Stimulated activated CD8-positive, alpha-beta memory T cell treated with anti-CD3 and anti-CD28 coated beads, Interleukin-7, amount 100 ng/mL, for 4 hours (primary cell): Measurements from ENCODE around the gene IL37.
"Not testable (repeated sequence)": the region's sequence is repeated elsewhere in the genome, so short reads cannot be mapped to it uniquely, and the experiment has no call there.

Experiments used
- DNase-seq, 2 donors: peaks; one replicate each; pipeline ENCODE4 v3.0.0-alpha.2; 2020; ENCODE audit warnings: low read depth in 2 of 2

IL37 gene

DNA sequence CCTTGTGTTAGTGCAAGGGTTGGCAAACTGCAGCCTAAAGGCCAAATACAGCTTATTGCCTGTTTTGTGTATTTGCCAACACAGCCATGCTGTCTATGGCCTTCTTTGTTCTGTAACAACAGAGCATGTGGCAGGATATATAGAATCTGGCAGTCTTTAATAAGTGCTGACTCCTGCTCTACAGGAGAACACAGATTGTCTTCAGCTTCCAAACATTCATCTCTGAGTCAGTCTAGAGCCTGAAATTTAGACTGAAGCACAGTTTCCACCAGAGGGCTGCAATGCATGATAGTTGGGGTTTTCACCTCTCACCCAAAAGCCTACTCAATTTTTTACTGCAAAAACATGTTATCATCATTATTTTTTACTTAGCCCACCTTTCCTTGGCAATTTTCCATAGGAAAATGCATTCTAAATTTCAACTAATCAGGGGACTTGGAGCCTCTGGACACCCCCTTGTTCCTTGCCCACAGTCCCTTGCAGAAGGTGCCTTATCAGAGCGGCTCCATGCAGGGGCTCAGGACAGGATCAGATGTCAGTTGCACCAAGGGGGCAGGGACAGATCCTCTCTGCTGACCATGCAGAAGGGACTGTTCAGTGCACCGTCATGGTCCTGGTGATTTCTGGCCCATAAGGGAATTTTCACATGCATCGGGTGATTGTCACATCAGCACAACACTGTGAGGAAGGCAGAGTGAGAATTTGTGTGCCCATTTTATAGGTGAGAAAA is 12.4 kb downstream of the IL37 start:
- no peak for DNase-seq

DNA sequence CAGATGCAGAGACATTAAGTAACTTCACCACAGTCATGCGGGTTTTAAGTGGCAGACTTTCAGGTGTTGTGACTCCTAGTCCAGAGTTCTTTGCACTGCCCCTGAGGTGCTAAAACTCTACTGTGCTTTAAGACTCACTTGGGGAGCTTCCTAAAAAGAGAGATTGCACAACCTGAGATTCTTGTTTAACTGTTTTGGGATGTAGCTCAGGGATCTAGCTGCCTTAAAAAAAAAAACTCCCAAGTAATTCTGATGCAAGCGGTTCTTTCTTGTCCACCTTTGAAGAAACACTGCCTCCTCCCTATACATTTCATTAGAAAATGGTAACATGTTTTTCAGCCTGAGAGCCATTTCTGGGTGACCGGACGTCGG is 13.0 kb downstream of the IL37 start:
- no peak for DNase-seq

DNA sequence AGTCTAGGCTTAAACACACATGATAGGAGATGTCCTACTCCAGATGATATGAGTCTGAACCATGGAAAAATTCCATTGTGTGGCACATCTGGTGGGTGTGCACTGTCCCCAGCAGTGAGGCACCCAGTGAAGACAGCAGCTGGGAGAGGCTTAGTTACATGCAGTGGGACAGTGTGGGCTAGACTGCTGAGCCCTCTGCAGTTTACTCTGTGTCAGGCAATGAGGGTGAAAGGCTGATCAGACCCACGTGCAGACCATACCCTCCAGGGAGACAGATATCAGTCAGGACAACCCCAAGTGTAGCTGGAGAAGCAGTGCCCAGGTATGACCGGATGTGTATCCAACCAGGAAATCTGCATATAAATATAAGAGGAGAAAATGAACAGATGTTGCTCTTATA is 13.4 kb downstream of the IL37 start:
- no peak for DNase-seq

DNA sequence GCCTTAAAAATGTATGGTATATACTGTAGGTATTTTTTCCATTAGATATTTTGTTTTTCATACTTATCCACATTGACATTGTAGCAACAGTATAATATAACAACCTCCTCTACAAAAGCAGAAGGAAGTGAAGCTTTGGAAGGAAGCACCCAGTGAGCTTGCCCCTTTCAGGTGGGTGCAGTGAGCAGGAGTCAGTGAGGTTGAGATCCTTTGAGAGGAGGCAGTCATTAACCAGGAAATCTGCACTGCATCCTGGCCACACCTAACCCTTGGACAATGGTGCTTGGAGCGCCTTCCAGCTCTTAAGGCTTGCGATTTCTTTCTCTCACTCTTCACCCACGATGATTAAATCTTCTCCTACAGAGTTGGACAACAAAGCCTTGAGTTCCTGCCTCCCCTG is 13.9 kb downstream of the IL37 start:
- DNase-seq, result no peak

DNA sequence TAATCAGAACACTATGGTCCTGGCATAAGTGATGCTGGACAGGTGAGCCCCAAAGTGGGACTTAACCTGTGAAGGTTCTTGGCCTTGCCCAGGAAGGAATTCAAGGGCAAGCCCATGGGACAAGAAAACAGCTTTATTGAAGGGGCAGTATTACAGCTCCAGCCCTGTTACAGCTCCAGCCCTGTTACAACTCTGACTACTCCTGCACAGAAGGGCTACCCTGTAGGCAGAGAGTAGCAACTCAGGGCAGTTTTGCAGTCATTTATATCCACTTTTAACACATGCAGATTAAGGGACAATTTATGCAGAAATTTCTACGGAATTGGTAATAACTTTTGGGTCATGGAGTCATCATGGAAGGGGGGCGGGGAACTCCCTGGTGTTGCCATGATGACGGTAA is 15.7 kb downstream of the IL37 start:
- DNase-seq, result no peak

DNA sequence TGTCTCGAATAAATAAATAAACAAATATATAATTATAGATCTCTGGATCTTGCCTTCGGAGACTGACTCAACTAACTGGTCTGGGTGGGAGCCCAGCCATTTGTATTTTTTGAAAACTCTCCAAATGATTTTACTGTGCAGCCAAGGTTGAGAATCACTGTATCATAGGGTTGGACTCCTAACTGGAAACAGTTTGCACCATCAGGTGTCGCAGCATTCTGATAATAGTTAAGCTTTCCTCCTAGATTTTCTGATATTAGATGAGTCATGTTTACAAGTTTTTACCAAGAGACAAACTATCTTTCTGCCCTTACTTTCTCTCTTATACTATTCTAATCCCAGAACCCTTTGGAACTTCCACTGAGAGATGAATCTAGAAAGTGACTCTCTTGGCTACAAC is 16.8 kb downstream of the IL37 start:
- no peak for DNase-seq

DNA sequence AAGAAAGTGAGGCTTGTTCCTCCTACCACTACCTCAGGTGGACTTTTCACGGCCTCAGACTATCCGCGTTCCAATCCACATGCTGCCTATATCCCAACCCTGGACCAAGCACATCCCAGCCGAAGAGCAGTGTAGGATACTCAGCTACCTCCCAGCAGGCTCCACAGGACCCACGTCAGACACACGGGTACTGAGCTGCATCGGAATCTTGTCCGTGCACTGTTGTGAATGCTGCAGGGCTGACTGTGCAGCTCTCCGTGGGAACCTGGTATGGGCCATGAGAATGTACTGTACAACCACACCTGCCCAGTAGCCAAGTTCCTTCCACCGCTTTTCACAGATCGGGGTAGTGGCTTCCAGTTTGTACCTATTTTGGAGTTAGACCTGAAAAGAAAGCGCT is 22.3 kb downstream of the IL37 start:
- no peak for DNase-seq

DNA sequence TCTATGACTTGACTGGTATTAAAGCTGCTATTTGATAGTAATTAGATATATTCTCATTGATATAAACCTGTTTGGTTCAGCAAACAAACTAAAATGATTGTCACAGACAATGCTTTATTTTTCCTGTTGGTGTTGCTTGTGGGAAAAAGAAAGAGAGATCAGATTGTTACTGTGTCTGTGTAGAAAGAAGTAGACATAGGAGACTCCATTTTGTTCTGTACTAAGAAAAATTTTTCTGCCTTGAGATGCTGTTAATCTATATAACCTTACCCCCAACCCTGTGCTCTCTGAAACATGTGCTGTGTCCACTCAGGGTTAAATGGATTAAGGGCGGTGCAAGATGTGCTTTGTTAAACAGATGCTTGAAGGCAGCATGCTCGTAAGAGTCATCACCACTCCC is 23.2 kb downstream of the IL37 start:
- DNase-seq, result not testable (repeated sequence)

DNA sequence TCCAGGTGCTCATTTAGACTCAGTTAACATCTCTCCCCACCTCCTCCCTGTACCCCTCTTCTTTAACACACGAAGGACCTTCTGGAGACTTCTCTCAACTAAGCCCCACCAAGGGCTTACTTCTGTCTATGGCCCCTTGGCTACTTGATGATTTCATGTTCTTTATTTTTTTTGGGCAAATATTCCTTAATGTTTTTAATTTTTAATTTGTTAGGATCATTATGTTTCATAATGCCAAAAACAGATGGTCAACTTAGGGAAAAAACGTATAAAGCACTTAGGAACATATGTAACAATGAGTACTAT is 25.9 kb downstream of the IL37 start:
- no peak for DNase-seq

DNA sequence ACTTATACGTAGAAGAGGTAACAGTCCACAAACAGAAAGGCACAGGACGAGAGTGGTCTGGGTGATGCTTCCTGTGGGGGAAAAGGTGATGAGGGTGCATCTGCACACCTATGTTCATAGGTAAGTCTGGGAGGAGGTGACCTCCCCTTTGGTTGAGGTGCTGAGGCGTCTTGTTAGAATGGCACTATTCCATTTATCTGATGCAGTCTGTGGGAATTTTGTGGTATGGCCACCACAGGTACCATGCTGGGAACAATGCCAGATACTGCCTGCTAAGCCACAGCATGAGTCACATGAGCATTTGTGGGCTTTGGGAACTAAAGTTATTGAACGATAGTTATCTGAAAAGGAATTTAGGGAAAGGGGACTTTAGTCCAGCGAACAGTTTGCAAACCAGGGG is 27.9 kb downstream of the IL37 start:
- DNase-seq, result no peak

DNA sequence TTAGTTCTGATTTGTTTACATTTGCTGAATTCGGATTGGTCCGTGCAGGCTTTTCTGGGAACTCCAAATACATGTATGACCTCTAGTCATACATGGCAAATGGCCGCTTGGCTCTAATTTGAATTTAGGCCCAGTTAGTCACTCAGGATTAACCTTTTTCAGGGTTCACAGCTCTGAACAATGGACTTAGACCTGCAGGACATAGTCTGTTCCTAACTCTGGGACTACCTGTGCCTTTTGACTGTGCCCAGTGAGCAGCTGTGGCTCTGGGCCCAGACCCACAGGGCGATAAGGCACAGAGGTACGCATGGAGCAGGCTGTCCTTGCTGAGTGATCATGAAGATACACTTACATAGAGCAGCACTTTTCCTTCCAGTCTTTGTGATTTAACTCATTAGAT is 28.5 kb downstream of the IL37 start:
- DNase-seq, result no peak

DNA sequence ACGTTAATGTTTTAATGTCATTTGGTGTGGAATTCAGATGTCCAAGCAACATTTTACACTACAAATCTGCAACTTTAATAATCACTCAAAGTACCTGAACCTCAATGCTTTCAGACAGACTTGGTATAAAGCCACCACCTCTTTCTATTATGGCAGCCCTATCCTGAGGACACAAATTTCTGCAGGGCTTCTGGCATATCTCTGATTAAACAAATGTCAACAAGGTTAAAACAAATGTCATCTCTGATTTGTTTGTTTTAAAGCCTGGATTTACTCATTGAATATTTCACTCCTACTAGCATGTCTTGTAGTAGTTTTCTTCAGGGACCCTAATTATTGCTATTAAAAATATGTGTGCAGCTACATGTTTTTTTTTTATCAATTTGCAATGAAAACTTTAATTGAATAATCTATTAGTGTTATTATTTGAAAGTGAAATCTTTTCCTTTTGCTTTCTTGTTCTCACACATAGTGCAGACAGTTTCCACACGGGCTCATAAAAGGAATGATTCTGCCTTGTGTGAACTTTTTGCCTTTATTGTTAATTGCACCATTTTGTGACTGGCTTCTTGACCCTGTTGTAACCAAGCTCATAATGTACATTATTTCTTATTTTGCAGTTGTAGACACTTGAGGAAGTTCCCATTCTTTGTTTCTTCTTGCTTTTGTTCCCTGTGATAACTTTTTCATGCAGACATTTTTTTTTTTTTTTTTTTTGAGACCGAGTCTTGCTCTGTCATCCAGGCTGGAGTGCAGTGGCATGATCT is 30.1 kb downstream of the IL37 start:
- no peak for DNase-seq

DNA sequence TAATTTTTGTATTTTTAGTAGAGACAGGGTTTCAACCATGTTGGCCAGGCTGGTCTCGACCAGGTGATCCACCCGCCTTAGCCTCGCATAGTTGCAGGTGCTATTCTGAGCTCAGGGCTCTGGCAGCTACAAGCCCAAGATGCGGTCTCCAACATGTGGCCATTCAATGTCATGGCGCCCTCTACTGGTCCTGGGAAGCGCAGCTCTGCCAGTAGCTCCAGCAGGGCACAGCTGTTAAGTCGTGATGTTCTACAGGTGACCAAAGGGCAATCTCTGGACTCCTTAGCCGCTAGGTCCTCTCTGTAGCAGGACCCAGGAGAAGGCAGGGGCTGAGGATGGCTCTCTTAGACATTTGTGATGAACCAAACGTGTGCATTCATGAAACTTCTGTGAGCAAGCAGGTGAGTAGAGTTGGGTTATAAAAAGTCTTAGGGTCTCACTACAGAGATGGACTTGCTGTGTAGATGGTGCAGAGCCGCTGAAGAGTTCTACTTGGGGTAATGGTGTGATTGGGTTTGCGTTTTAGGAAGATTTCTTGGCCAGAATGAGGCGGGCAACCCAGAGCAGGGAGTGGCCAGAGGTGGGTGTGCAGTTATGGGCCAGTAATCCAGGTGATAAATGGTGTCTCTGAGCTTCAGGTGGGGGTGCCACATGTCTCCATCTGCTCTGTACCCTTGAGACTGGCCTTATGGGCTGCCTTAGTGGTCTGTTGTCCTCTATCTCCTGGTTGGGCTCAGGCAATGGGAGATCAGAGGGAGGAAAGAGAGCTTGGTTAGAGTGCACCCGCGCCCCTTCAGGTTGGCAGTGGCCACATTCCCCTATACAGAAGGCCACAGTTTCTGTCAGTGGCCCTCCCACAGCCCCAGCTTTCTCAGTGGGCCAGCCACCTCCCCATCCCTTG is 31.0 kb downstream of the IL37 start:
- DNase-seq, result peak; percentile 20 to 26

DNA sequence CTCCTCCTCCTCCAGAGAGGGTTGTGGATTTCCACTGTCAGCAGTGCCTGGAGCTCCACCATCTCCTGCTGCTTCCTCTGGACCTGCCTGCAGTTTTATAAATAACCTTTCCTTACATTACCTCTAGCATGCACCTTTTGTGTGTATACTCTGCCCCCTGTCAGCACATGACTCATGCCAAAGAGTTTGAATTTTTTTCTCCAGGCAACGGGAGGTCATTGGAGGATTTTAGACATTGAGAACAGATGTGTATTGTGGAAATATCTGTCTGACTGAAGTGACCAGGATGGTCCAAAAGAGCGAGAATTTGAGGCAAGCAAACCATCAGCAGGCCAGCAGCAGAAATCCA is 31.7 kb downstream of the IL37 start:
- no peak for DNase-seq

DNA sequence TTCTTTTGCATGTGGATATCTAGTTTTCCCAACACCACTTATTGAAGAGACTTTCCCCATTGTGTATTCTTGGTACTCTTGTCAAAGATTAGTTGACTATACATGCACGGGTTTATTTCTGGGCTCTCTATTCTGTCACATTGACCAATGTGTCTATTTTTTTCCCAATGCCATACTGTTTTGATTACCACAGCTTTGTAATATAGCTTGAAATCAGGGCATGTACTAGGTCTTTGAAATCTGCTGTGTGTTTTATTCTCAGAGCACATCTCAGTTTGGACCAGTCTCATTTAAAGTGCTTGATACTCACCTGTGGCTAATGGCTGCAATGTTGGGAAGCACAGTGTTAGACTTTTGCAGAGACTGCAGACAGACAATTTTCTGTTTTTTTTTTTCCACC is 34.0 kb downstream of the IL37 start:
- no peak for DNase-seq

DNA sequence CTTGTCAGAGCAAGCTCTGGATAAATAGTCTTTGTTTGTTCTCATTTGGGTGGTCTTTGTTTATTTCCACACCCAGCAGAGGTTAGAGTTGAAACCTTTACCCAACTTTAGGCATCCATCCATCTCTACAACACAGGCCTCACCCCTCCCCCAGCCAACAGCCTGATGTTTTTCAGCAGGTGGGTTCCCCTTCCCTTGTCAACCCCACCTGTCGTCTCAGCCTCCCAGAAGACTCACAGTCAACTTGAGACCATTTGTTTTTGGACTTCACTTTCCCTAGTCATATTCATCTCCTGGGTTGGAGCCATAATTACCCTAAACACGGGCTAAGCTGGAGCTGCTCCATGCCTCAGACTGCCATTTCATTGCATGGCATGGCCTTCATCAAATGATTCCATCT is 35.1 kb downstream of the IL37 start:
- no peak for DNase-seq

DNA sequence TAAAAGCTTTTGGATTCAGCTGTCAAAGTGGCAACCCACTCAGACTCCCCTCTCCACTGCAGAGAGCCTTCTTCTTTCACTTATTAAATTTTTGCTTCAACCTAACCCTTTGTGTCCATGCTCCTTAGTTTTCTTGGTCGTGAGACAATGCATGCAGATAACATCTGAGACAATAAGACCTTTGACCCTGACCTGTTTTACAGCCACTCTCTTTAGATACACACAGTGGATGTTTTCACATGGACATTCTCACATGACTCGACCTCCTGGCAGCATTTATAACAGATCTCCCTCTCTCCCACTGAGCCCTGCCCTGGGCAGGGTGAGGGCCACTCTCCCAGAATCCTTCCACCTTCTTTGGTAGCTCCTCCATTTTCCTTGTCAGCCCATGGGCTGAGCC is 36.4 kb downstream of the IL37 start:
- DNase-seq, result no peak

DNA sequence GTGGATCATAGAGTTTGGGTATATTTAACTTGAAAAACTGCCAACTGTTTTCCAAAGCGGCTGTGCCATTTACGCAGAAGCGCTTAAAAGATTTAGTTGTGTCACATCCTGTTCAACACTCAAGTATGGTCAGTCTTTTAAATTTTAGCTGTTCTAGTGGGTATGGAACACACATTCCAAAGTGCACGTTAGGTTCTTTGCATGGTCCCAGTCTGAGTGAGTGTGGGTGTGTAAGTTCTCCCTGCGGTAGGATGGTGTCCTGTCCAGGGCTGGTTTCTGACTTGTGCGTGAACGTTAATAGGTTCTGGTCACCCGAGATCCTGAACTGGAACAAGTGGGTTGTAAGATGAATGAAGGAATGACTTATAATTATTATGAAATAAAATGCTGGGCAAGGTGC is 38.5 kb downstream of the IL37 start:
- DNase-seq, result no peak

DNA sequence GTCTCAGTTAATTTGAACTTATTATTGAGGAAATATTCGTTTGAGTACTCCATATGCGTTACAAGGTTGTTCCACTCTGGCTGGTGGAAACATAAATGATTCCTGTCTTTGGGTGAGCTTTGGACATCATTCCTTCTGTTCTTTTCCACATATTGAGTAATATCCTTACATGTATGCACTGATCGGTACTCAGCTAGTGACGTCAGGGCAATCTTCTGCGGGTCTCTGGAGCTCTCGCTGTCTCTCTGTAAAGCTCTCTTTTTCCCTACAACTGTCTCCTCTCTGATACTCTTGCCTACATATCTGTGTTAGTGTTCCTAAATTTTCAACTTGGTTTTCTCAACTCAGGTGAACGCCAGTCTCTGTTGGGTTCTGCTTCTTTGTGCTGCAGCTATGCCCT is 43.4 kb downstream of the IL37 start:
- no peak for DNase-seq

DNA sequence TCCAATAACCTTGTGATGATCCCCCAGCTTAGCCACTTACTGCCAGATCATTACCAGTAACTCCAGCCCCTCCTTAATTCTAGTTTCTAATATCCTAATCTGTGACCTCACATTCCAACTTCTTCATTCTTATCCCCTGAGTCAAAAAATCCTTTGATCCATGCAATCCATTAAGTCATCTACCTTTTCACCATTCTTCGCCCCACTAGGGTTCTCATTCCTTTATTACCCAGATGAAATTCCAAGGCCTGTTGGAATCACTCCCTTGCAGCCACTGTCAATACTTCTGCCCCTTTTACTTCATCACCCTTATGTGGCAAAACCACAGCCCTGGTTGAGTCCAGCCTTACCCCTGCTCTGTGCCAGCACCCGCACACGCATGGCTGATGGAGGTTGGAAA is 46.5 kb downstream of the IL37 start:
- DNase-seq, result no peak

DNA sequence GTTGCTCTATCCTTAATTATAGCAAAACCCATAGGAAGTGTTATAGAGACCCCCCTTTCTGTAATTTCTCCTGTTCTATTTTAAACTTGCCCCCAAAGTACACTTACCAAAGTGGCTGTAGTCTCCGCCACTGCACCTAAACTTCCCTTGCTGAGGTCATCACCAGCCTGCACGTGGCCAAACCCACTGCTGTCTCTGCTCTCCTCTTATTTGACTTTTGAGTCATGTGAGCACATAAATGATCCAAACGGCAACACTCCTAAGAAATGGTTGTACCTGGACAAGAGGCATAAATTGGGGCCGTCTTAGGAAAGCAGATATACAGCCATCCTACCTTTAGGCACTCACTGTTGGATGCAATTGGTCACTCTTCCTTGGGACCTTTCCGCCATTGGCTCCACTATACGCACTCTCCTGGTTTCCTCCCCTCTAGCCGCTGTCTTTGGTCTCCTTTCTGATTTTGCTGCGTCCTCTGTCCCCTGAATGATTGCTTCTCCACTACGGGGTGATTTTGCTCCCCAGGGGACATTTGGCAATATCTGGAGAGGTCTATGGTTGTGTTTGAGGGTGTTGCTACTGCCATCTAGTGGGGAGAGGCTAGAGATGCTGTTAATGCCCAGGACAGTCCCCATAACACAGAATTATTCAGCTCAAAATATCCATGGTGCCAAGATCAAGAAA is 47.6 kb downstream of the IL37 start:
- no peak for DNase-seq

DNA sequence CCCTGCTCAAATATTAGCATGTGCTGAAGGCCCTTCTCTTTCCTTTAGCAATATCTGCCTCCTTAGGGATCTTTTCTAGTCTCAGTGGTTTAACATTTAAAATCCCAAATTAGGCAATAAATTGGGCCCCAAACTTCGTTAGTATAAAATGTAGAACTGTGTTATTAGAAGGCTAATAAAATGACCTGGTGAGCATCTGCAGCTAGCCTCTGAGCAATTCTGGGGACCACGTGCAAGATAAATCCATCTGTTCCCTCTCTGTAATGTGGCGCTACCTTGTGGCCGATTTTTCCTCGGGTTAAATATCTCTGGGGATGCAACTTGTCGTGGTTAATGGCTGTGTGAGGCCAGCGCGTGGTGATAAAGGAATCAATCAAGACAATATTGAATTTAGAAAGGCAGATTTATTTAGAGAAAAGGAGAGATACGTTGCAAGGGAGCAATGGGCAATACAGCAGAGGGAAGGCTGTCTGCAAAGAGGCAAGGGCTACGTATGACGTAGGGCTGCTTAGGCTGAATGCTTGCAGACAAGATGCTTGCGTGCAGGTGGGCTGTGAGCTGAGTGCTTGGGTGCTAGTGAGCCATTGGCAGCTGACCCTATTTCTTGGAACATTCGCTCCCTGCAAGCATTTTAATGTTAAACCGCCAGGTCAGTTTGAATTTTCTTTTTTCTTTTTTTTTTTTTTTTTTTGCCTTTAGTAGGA is 48.3 kb downstream of the IL37 start:
- DNase-seq, result no peak
